ENCODE data around the gene HTR4. TPM values are rescaled to one million over a fixed set of nuclear protein-coding genes. Genes with fewer than 3 reads are reported as not detected.

Gene HTR4
- total and polyA plus RNA-seq, 8 donors: 0.92 to 17.4 (median 7.6) TPM; not detected in 5

GRCh38 chr5:148465381-148466235, 188.7 kb downstream of the HTR4 start:
- Histone ChIP-seq H3K27me3 (no peaks in the 10 kb centered on the region), H3K4me3 (no peak overlapping the region), H3K36me3 (no peaks in the 10 kb centered on the region), H3K9me3 (no peaks in the 10 kb centered on the region), H3K27ac (peak overlapping the region in 3 of 5 donors; percentile 6 to 47 (median 21)), H3K4me1 (peaks cover 5 to 14% (median 9%) of the 10 kb centered on the region in 4 donors)
- TF ChIP-seq POLR2AphosphoS5 (IDR thresholded peaks at IDR 0.05): no peak
- no peak for TF ChIP-seq POLR2A (IDR thresholded peaks at IDR 0.05)
- TF ChIP-seq CTCF (IDR thresholded peaks at IDR 0.05): no peak
- TF ChIP-seq EP300 (IDR thresholded peaks at IDR 0.05): no peak
- intact Hi-C loops (cut with DNase I; ENCODE audit: low total_unique reads): no loop called here
- DNase-seq: no peak
- 47 to 72% (median 69%) methylated on average over 4 of the region's 4 CpGs for WGBS, 5 donors

- no peak for TF ChIP-seq POLR2AphosphoS5 (IDR thresholded peaks at IDR 0.05)
- TF ChIP-seq EP300 (IDR thresholded peaks at IDR 0.05): no peak
- no peak for TF ChIP-seq CTCF (IDR thresholded peaks at IDR 0.05)
- TF ChIP-seq POLR2A (IDR thresholded peaks at IDR 0.05): no peak
- Histone ChIP-seq H3K36me3 (no peaks in the 10 kb centered on the region), H3K27me3 (no peaks in the 10 kb centered on the region), H3K27ac (no peak overlapping the region), H3K4me3 (no peak overlapping the region), H3K4me1 (peaks cover 0 to 2% (median 0%) of the 10 kb centered on the region in 4 donors), H3K9me3 (no peaks in the 10 kb centered on the region)
- DNase-seq: no peak
- intact Hi-C loops (cut with DNase I; ENCODE audit: low total_unique reads): no loop called here
- WGBS, 5 donors: 74 to 85% (median 75%) methylated on average over 1 of the region's 1 CpG
Observed at GRCh38 chr5:148459669-148460068, 194.7 kb downstream of the HTR4 start.

- H3K27ac ChIP-seq: no peak overlapping the region
- H3K27me3 ChIP-seq: no peaks in the 10 kb centered on the region
- intact Hi-C loops (cut with DNase I; ENCODE audit: low total_unique reads): no loop called here
- H3K4me1 ChIP-seq: peaks cover 0 to 5% (median 0%) of the 10 kb centered on the region in 4 donors
- no peak overlapping the region for H3K4me3 ChIP-seq
- H3K9me3 ChIP-seq: no peaks in the 10 kb centered on the region
- no peak for TF ChIP-seq POLR2AphosphoS5 (IDR thresholded peaks at IDR 0.05)
- TF ChIP-seq CTCF (IDR thresholded peaks at IDR 0.05): no peak
- no peak for TF ChIP-seq EP300 (IDR thresholded peaks at IDR 0.05)
- no peak for TF ChIP-seq POLR2A (IDR thresholded peaks at IDR 0.05)
- no peaks in the 10 kb centered on the region for H3K36me3 ChIP-seq
- no peak for DNase-seq
- WGBS, 5 donors: 82 to 94% (median 89%) methylated on average over 3 of the region's 3 CpGs
Observed at GRCh38 chr5:148458036-148458888, 196.1 kb downstream of the HTR4 start.

- DNase-seq: peak in 1 of 2 donors; percentile 44
- TF ChIP-seq CTCF (IDR thresholded peaks at IDR 0.05): peak in 4 of 7 experiments; percentile 4 to 20 (median 16)
- TF ChIP-seq POLR2A (IDR thresholded peaks at IDR 0.05): no peak
Observed at GRCh38 chr5:148457183-148457620, 197.1 kb downstream of the HTR4 start.

More at GRCh38 chr5:148457183-148457620, 197.1 kb downstream of the HTR4 start:
- no peaks in the 10 kb centered on the region for H3K9me3 ChIP-seq
- intact Hi-C loops (cut with DNase I; ENCODE audit: low total_unique reads): no loop called here
- no peak overlapping the region for H3K4me3 ChIP-seq
- H3K27ac ChIP-seq: no peak overlapping the region
- H3K27me3 ChIP-seq: no peaks in the 10 kb centered on the region
- no peaks in the 10 kb centered on the region for H3K36me3 ChIP-seq
- peaks cover 0 to 5% (median 0%) of the 10 kb centered on the region in 4 donors for H3K4me1 ChIP-seq
- 38 to 53% (median 43%) methylated on average over 5 of the region's 5 CpGs for WGBS, 5 donors
